ENCODE data around the gene ADAMTSL3. TPM values are rescaled to one million over a fixed set of nuclear protein-coding genes. Genes with fewer than 3 reads are reported as not detected.

The ADAMTSL3 gene
- total and polyA plus RNA-seq, 2 donors (not counting 1 experiment from before 2014, with no cell fraction given) = 0.14 to 0.17 TPM

DNA sequence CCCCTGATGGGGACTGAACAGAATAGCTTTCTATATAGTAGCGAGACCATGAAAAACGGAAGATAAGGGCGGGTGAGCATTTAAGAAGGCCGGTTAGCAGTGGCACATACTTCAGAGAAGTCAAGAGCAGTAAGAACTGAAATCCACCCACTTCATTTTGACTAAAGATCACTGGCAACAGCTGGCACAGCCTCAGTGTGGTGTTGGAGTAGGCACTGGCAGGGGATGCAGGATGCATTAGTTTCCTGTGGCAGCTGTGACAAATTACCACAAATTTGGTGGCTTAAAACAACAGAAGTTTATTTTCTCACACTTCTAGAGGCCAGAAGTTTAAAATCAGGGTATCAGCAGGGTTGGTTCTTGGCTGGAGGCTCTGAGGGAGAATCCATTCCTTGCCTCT lies 176.5 kb downstream of the ADAMTSL3 start:
- Histone ChIP-seq H3K27ac (ENCODE audit: insufficient read depth, low read length) (no peak overlapping the region), H3K27me3 (ENCODE audit: control insufficient read depth, insufficient read depth, low read length) (no peaks in the 10 kb centered on the region), H4K20me1 (ENCODE audit: control insufficient read depth, extremely low read depth, insufficient read depth, low read length) (no peaks in the 10 kb centered on the region), H3K36me3 (ENCODE audit: control insufficient read depth, insufficient read depth, low read length) (no peaks in the 10 kb centered on the region), H3K4me1 (ENCODE audit: control insufficient read depth, extremely low read depth, insufficient read depth, low read length) (no peaks in the 10 kb centered on the region), H2AFZ (ENCODE audit: low read length) (no peak overlapping the region), H3K9me3 (ENCODE audit: control insufficient read depth, insufficient read depth, low read depth, low read length) (no peaks in the 10 kb centered on the region), H3K4me3 (replicated peaks in 1 of 4; ENCODE audit: control extremely low read depth in 1 of 4, insufficient read depth in 1 of 4, low read depth in 3 of 4, low read length in 4 of 4) (no peak overlapping the region), H3K9ac (ENCODE audit: insufficient read depth, low read length) (no peak overlapping the region), H3K4me2 (ENCODE audit: extremely low read depth, insufficient read depth, low read length) (no peak overlapping the region), H3K79me2 (ENCODE audit: control insufficient read depth, insufficient read depth, low read length) (no peaks in the 10 kb centered on the region)
- no peak for DNase-seq (ENCODE audit: low read depth in 2 of 2)
- no peak for TF ChIP-seq CTCF (conservative IDR thresholded peaks at IDR 0.05 in 1 of 2, IDR thresholded peaks at IDR 0.05 in 1 of 2; ENCODE audit: low read depth in 1 of 2, low read length in 2 of 2)
- TF ChIP-seq EZH2 (IDR thresholded peaks at IDR 0.05; ENCODE audit: low read length, missing control alignments) = no peak

GRCh38 chr15:83833569-83833968 lies 179.6 kb downstream of the ADAMTSL3 start:
- Histone ChIP-seq H3K4me2 (ENCODE audit: extremely low read depth, insufficient read depth, low read length) (no peak overlapping the region), H3K36me3 (ENCODE audit: control insufficient read depth, insufficient read depth, low read length) (no peaks in the 10 kb centered on the region), H3K9me3 (ENCODE audit: control insufficient read depth, insufficient read depth, low read depth, low read length) (no peaks in the 10 kb centered on the region), H3K27me3 (ENCODE audit: control insufficient read depth, insufficient read depth, low read length) (no peaks in the 10 kb centered on the region), H3K9ac (ENCODE audit: insufficient read depth, low read length) (no peak overlapping the region), H2AFZ (ENCODE audit: low read length) (no peak overlapping the region), H3K79me2 (ENCODE audit: control insufficient read depth, insufficient read depth, low read length) (no peaks in the 10 kb centered on the region), H3K4me3 (replicated peaks in 1 of 4; ENCODE audit: control extremely low read depth in 1 of 4, insufficient read depth in 1 of 4, low read depth in 3 of 4, low read length in 4 of 4) (no peak overlapping the region), H3K27ac (ENCODE audit: insufficient read depth, low read length) (no peak overlapping the region), H3K4me1 (ENCODE audit: control insufficient read depth, extremely low read depth, insufficient read depth, low read length) (no peaks in the 10 kb centered on the region), H4K20me1 (ENCODE audit: control insufficient read depth, extremely low read depth, insufficient read depth, low read length) (no peaks in the 10 kb centered on the region)
- TF ChIP-seq EZH2 (IDR thresholded peaks at IDR 0.05; ENCODE audit: low read length, missing control alignments) (no peak), CTCF (conservative IDR thresholded peaks at IDR 0.05 in 1 of 2, IDR thresholded peaks at IDR 0.05 in 1 of 2; ENCODE audit: low read depth in 1 of 2, low read length in 2 of 2) (no peak)
- no peak for DNase-seq (ENCODE audit: low read depth in 2 of 2)

DNA sequence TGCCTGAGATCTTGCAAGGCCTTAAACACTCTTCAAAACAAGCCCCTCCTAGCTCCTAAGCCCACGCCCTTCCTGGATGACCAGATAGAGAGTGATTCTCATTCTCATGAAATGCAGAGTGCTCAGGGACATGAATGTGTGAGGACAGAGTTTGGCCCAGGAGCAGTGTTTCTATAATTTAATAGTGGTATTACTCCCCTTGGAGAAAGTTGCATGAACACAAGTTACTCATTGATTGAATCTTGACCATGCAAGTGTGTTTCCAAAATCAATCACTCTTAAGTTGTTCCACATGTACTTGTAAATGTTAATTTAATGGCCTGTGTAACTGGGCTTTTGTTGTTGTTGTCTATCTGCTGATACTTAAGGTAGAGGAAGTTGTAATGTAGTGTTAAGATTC lies 181.6 kb downstream of the ADAMTSL3 start:
- H3K79me2 ChIP-seq (ENCODE audit: control insufficient read depth, insufficient read depth, low read length) = no peaks in the 10 kb centered on the region
- no peaks in the 10 kb centered on the region for H4K20me1 ChIP-seq (ENCODE audit: control insufficient read depth, extremely low read depth, insufficient read depth, low read length)
- H3K4me1 ChIP-seq (ENCODE audit: control insufficient read depth, extremely low read depth, insufficient read depth, low read length) = no peaks in the 10 kb centered on the region
- no peak overlapping the region for H3K4me2 ChIP-seq (ENCODE audit: extremely low read depth, insufficient read depth, low read length)
- H3K9ac ChIP-seq (ENCODE audit: insufficient read depth, low read length) = no peak overlapping the region
- H3K9me3 ChIP-seq (ENCODE audit: control insufficient read depth, insufficient read depth, low read depth, low read length) = no peaks in the 10 kb centered on the region
- no peak overlapping the region for H2AFZ ChIP-seq (ENCODE audit: low read length)
- H3K27ac ChIP-seq (ENCODE audit: insufficient read depth, low read length) = no peak overlapping the region
- TF ChIP-seq CTCF (conservative IDR thresholded peaks at IDR 0.05 in 1 of 2, IDR thresholded peaks at IDR 0.05 in 1 of 2; ENCODE audit: low read depth in 1 of 2, low read length in 2 of 2) = no peak
- no peak for TF ChIP-seq EZH2 (IDR thresholded peaks at IDR 0.05; ENCODE audit: low read length, missing control alignments)
- no peaks in the 10 kb centered on the region for H3K27me3 ChIP-seq (ENCODE audit: control insufficient read depth, insufficient read depth, low read length)
- H3K4me3 ChIP-seq (replicated peaks in 1 of 4; ENCODE audit: control extremely low read depth in 1 of 4, insufficient read depth in 1 of 4, low read depth in 3 of 4, low read length in 4 of 4) = no peak overlapping the region
- no peaks in the 10 kb centered on the region for H3K36me3 ChIP-seq (ENCODE audit: control insufficient read depth, insufficient read depth, low read length)
- DNase-seq (ENCODE audit: low read depth in 2 of 2) = no peak
